CD4-positive, alpha-beta T cell treated with Interleukin-15 for 4 hours (primary cell): ENCODE results near the gene CCDC85B.
"Not testable (repeated sequence)": the region's sequence is repeated elsewhere in the genome, so short reads cannot be mapped to it uniquely, and the experiment has no call there.

ENCODE experiments used
- DNase-seq: peaks from one replicate; pipeline ENCODE4 v3.0.0-alpha.2; 2020; ENCODE audit warnings: low spot score

CCDC85B gene

GRCh38 chr11:65890324-65891218, at the start of gene CCDC85B:
Gene CCDC85B, plus strand, starts transcription at chr11:65890673. Its CDS starts 111 bp downstream, at chr11:65890784.
- peak; percentile 98 for DNase-seq

- no peak for DNase-seq
These were observed 48.3 kb upstream of the CCDC85B start for GRCh38 chr11:65842144-65842543.

- no peak for DNase-seq
These were observed 46.7 kb upstream of the CCDC85B start for GRCh38 chr11:65843811-65844210.

GRCh38 chr11:65844231-65844872, 46.1 kb upstream of the CCDC85B start:
- no peak for DNase-seq

- DNase-seq = no peak
These were observed 42.7 kb upstream of the CCDC85B start for GRCh38 chr11:65847746-65848145.

- not testable (repeated sequence) for DNase-seq
These were observed 41.8 kb upstream of the CCDC85B start for GRCh38 chr11:65848693-65849092.

- DNase-seq = no peak
These were observed 41.1 kb upstream of the CCDC85B start for GRCh38 chr11:65849366-65849765.

GRCh38 chr11:65849771-65850216, 40.7 kb upstream of the CCDC85B start:
- no peak for DNase-seq

- DNase-seq = no peak
These were observed 40.0 kb upstream of the CCDC85B start for GRCh38 chr11:65850217-65851082.

GRCh38 chr11:65851083-65851579, 39.3 kb upstream of the CCDC85B start:
- no peak for DNase-seq

GRCh38 chr11:65851811-65852507, 38.5 kb upstream of the CCDC85B start:
- no peak for DNase-seq

GRCh38 chr11:65852508-65853245, 37.8 kb upstream of the CCDC85B start:
- no peak for DNase-seq

- no peak for DNase-seq
These were observed 37.1 kb upstream of the CCDC85B start for GRCh38 chr11:65853246-65853979.

GRCh38 chr11:65854161-65854592, 36.3 kb upstream of the CCDC85B start:
- DNase-seq = no peak

- no peak for DNase-seq
These were observed 35.3 kb upstream of the CCDC85B start for GRCh38 chr11:65854852-65855837.

GRCh38 chr11:65855927-65856363, 34.5 kb upstream of the CCDC85B start:
- no peak for DNase-seq

GRCh38 chr11:65856689-65857499, 33.6 kb upstream of the CCDC85B start:
- DNase-seq = peak; percentile 82

- peak; percentile 60 for DNase-seq
These were observed 33.0 kb upstream of the CCDC85B start for GRCh38 chr11:65857500-65857852.
